Mucosa of gallbladder (tissue), 1 donor: ENCODE results near the gene NABP1. TPM values are rescaled to one million over a fixed set of nuclear protein-coding genes. Genes with fewer than 3 reads are reported as not detected.

Experiments used
- DNase-seq: peaks from one replicate; pipeline ENCODE4 v3.0.0-alpha.2; 2020; ENCODE audit warnings: low spot score
- total RNA-seq: library from RNA; stranded (reverse); gene quantifications from one replicate; pipeline ENCODE4 v1.2.1, GENCODE V29; 2021
- donor health status: DM: no; HTN: no; CAD: no.

The NABP1 gene
- total RNA-seq, 1 donor from 2014 or later: 17.4 TPM

GRCh38 chr2:191707542-191707941 lies 29.6 kb downstream of the NABP1 start:
- DNase-seq: no peak

- DNase-seq: no peak
These were observed 32.5 kb downstream of the NABP1 start for GRCh38 chr2:191710411-191710900.

GRCh38 chr2:191711621-191712020 lies 33.7 kb downstream of the NABP1 start:
- no peak for DNase-seq

- DNase-seq: no peak
These were observed 35.9 kb downstream of the NABP1 start for GRCh38 chr2:191713837-191714236.

GRCh38 chr2:191714925-191715324 lies 37.0 kb downstream of the NABP1 start:
- no peak for DNase-seq

- DNase-seq: no peak
These were observed 37.5 kb downstream of the NABP1 start for GRCh38 chr2:191715471-191715870.

- no peak for DNase-seq
These were observed 41.3 kb downstream of the NABP1 start for GRCh38 chr2:191719261-191719660.

GRCh38 chr2:191719938-191720337 lies 42.0 kb downstream of the NABP1 start:
- no peak for DNase-seq

GRCh38 chr2:191721331-191721730 lies 43.4 kb downstream of the NABP1 start:
- DNase-seq: no peak

GRCh38 chr2:191724015-191724414 lies 46.1 kb downstream of the NABP1 start:
- no peak for DNase-seq

GRCh38 chr2:191728750-191729624 lies 51.1 kb downstream of the NABP1 start:
- no peak for DNase-seq

- DNase-seq: no peak
These were observed 52.3 kb downstream of the NABP1 start for GRCh38 chr2:191730263-191730662.

Other genes starting within 250 kb of the NABP1 start
- gene CAVIN2, start 169.0 kb downstream of the NABP1 start, total RNA-seq: 138 TPM